Mucosa of stomach (tissue), 1 donor: ENCODE measurements around the gene ZBTB7C.

ENCODE experiments used
- H3K27me3 ChIP-seq: one replicate; pipeline ENCODE4 v1.7.0; 2013; ENCODE audit warnings: mild to moderate bottlenecking, low read length; ENCODE audit not compliant: control insufficient read depth, insufficient read depth
- H3K36me3 ChIP-seq: one replicate; pipeline ENCODE4 v1.7.0; 2013; ENCODE audit warnings: low read length; ENCODE audit not compliant: control insufficient read depth, insufficient read depth
- H3K4me1 ChIP-seq: one replicate; pipeline ENCODE4 v1.7.0; 2013; ENCODE audit warnings: mild to moderate bottlenecking, low read length; ENCODE audit not compliant: control insufficient read depth, insufficient read depth
- H3K4me3 ChIP-seq: one replicate; pipeline ENCODE4 v1.7.0; 2013; ENCODE audit warnings: low read length
- H3K9ac ChIP-seq: one replicate; pipeline ENCODE4 v1.7.0; 2013; ENCODE audit warnings: mild to moderate bottlenecking, low read length, moderate library complexity
- H3K9me3 ChIP-seq: one replicate; pipeline ENCODE4 v1.7.0; 2013; ENCODE audit warnings: mild to moderate bottlenecking, low read length, moderate library complexity; ENCODE audit not compliant: control insufficient read depth
- donor health status: Pancreatic carcinoma.

The ZBTB7C gene

GRCh38 chr18:48032876-48033789 is 376.1 kb downstream of the ZBTB7C start:
- peaks cover 12% of the 10 kb centered on the region for H3K4me1 ChIP-seq
- no peaks in the 10 kb centered on the region for H3K9me3 ChIP-seq
- H3K27me3 ChIP-seq = no peaks in the 10 kb centered on the region
- H3K9ac ChIP-seq = no peak overlapping the region
- peaks cover under 1% of the 10 kb centered on the region for H3K36me3 ChIP-seq
- no peak overlapping the region for H3K4me3 ChIP-seq

- Histone ChIP-seq H3K4me3 (no peak overlapping the region), H3K36me3 (peaks cover 4% of the 10 kb centered on the region), H3K9ac (no peak overlapping the region), H3K9me3 (no peaks in the 10 kb centered on the region), H3K27me3 (no peaks in the 10 kb centered on the region), H3K4me1 (no peaks in the 10 kb centered on the region)
Measured at GRCh38 chr18:48031641-48032040, 377.5 kb downstream of the ZBTB7C start.

- no peaks in the 10 kb centered on the region for H3K9me3 ChIP-seq
- no peak overlapping the region for H3K4me3 ChIP-seq
- no peaks in the 10 kb centered on the region for H3K27me3 ChIP-seq
- no peak overlapping the region for H3K9ac ChIP-seq
- H3K4me1 ChIP-seq = no peaks in the 10 kb centered on the region
- peaks cover 4% of the 10 kb centered on the region for H3K36me3 ChIP-seq
Measured at GRCh38 chr18:48030616-48031480, 378.3 kb downstream of the ZBTB7C start.

GRCh38 chr18:48029296-48029986 is 379.7 kb downstream of the ZBTB7C start:
- Histone ChIP-seq H3K4me1 (no peaks in the 10 kb centered on the region), H3K27me3 (no peaks in the 10 kb centered on the region), H3K36me3 (peaks cover 4% of the 10 kb centered on the region), H3K9ac (no peak overlapping the region), H3K4me3 (no peak overlapping the region), H3K9me3 (no peaks in the 10 kb centered on the region)

GRCh38 chr18:48028696-48029095 is 380.5 kb downstream of the ZBTB7C start:
- no peaks in the 10 kb centered on the region for H3K9me3 ChIP-seq
- no peak overlapping the region for H3K9ac ChIP-seq
- H3K4me3 ChIP-seq = no peak overlapping the region
- H3K4me1 ChIP-seq = no peaks in the 10 kb centered on the region
- H3K36me3 ChIP-seq = peaks cover 4% of the 10 kb centered on the region
- no peaks in the 10 kb centered on the region for H3K27me3 ChIP-seq

- no peak overlapping the region for H3K9ac ChIP-seq
- no peak overlapping the region for H3K4me3 ChIP-seq
- H3K4me1 ChIP-seq = no peaks in the 10 kb centered on the region
- no peaks in the 10 kb centered on the region for H3K9me3 ChIP-seq
- H3K27me3 ChIP-seq = no peaks in the 10 kb centered on the region
- peaks cover 4% of the 10 kb centered on the region for H3K36me3 ChIP-seq
Measured at GRCh38 chr18:48028081-48028480, 381.1 kb downstream of the ZBTB7C start.

- Histone ChIP-seq H3K4me3 (no peak overlapping the region), H3K4me1 (no peaks in the 10 kb centered on the region), H3K27me3 (no peaks in the 10 kb centered on the region), H3K36me3 (peaks cover 4% of the 10 kb centered on the region), H3K9me3 (no peaks in the 10 kb centered on the region), H3K9ac (no peak overlapping the region)
Measured at GRCh38 chr18:48027401-48027963, 381.7 kb downstream of the ZBTB7C start.

GRCh38 chr18:48026216-48026615 is 383.0 kb downstream of the ZBTB7C start:
- Histone ChIP-seq H3K9me3 (no peaks in the 10 kb centered on the region), H3K9ac (no peak overlapping the region), H3K4me1 (no peaks in the 10 kb centered on the region), H3K36me3 (peaks cover 4% of the 10 kb centered on the region), H3K27me3 (peaks cover 8% of the 10 kb centered on the region), H3K4me3 (no peak overlapping the region)

GRCh38 chr18:48024881-48025660 is 384.1 kb downstream of the ZBTB7C start:
- Histone ChIP-seq H3K27me3 (peaks cover 17% of the 10 kb centered on the region), H3K4me3 (no peak overlapping the region), H3K4me1 (no peaks in the 10 kb centered on the region), H3K36me3 (peaks cover 4% of the 10 kb centered on the region), H3K9ac (no peak overlapping the region), H3K9me3 (no peaks in the 10 kb centered on the region)

- Histone ChIP-seq H3K4me1 (no peaks in the 10 kb centered on the region), H3K9ac (no peak overlapping the region), H3K27me3 (peaks cover 17% of the 10 kb centered on the region), H3K4me3 (no peak overlapping the region), H3K36me3 (peaks cover 4% of the 10 kb centered on the region), H3K9me3 (no peaks in the 10 kb centered on the region)
Measured at GRCh38 chr18:48024009-48024512, 385.1 kb downstream of the ZBTB7C start.
